IPS-18c (cell line): ENCODE measurements around the gene TBC1D1.
"Not testable (repeated sequence)": the region's sequence is repeated elsewhere in the genome, so short reads cannot be mapped to it uniquely, and the experiment has no call there.

ENCODE experiments used
- H3K4me3 ChIP-seq: 2 replicates; pipeline ENCODE4 v1.7.0; 2013; ENCODE audit warnings: low read depth, mild to moderate bottlenecking, low read length, moderate library complexity; ENCODE audit not compliant: insufficient read depth
- H3K9me3 ChIP-seq: one replicate; pipeline ENCODE4 v1.6.1; 2013; ENCODE audit warnings: mild to moderate bottlenecking, low read length, moderate library complexity; ENCODE audit not compliant: control insufficient read depth, insufficient read depth

Gene TBC1D1

DNA sequence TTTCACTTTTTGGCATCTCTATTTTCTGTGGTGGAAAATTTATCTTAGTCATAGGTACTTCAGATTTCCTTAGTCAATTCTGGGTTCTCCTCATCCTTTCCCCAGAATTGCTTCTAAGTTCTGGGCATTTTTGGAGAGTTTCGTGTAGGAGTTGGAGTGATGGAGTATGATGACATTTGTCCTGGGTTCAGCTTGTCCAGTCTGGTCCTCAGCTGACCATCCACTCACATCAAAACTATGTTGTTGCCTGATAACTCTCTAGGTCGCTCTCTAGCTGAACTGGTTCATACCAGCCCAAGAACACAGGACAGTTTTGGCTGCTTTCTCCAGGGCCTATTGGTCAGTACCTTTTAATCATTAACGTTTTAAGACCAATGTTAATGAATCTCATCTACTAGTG is 82.6 kb downstream of the TBC1D1 start:
- Histone ChIP-seq H3K9me3 (peaks cover 3% of the 10 kb centered on the region), H3K4me3 (no peak overlapping the region)

DNA sequence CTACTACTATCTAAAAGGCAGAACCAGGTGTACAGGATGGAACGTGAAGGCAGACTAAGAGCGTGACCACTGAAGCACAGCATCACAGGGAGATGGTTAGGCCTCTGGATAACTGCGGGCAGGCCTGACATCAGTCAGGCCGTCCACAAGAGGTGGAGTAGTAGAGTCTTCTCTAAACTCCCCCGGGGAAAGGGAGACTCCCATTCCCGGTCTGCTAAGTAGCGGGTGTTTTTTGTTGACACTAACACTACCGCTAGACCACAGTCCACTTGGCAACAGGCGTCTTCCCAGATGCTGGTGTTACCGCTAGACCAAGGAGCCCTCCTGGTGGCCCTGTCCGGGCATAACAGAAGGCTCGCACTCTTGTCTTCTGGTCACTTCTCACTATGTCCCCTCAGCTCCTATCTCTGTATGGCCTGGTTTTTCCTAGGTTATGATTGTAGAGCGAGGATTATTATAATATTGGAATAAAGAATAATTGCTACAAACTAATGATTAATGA is 84.5 kb downstream of the TBC1D1 start:
- not testable (repeated sequence) for H3K4me3 ChIP-seq, H3K9me3 ChIP-seq

DNA sequence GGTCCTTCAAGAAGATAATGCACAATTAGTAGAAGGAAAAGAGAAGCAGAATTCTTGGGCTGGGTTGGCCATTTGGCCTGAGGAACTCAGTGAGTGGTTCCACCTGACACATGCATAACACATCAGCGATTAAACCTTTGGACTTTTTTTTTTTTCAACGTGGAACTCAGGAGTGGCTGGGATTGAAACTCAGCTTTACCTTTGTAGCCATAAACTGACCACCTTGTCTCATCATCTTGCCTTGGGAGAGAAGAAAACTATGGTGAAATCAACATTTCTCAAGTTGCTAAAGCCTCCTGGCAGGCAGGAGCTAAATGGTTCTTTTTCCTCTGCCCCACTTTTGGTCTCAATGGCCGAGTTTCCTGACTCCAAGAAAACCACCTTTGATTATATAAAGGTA is 85.6 kb downstream of the TBC1D1 start:
- H3K4me3 ChIP-seq = peak overlapping the region; percentile 49; the same call in 1 of the 2 replicates
- H3K9me3 ChIP-seq = no peaks in the 10 kb centered on the region

DNA sequence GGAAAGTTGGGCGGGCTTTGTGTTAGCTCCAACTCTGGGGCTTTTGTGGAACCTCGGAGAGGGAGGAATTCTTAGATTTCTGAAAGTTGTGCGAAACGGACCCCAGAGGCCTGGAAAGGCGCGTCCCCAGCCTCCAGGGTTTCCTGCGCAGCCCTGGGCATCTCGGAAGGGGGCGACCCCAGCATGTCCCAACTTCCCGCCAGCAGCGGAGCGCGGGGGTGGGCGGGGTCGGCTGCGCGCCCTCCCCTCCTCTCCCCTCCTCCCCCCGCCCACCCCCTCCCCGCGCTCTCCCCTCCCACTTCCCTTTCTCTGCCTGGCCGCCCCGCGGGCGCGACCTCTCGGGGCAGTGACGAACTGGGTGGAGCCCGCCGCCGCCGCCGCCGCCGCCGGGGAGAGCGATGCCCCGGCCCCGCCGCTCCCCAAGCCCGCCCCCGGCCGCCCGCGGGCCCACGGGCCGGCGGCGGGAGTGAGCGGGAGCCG is 86.1 kb downstream of the TBC1D1 start:
- H3K9me3 ChIP-seq = no peaks in the 10 kb centered on the region
- peak overlapping the region; percentile 73 for H3K4me3 ChIP-seq

DNA sequence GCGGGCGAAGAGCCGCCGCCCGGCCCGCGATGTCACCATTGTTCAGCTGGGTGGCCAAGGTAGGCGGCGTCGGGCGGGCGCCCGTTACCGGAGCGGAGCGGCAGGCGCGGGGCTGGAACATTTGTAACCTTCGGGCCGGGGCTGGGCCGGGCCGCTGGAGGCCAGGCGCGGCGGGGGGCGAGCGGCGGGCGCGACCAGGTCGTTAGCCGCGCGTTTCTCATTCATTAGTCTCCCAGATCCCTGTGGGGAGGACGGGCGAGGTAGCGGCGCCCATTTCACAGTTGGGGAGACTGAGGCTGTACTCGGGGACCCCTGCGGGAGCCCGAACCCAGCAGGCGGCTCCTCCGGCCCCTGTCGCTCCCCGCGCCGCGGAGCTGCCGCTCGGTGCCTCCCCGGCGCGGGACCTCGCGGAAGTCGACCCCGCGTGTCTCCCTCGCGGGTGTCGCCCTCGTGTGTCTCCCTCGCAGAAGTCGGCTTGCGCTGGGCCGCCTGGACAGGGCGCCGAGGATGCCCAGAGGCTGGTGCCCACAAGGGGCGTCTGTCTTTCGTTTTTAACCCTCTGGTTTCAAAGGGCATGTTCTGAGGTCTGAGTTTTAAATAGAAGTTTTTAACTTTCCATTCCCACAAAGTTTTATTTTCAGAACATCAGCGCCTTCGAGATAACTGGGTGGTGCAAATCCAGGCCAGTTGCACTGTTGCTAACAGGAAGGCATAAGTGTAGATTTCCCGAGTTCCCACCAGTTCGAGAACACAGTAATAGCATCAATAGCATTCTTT is 86.8 kb downstream of the TBC1D1 start:
- Histone ChIP-seq H3K9me3 (no peaks in the 10 kb centered on the region), H3K4me3 (peak overlapping the region; percentile 73)

DNA sequence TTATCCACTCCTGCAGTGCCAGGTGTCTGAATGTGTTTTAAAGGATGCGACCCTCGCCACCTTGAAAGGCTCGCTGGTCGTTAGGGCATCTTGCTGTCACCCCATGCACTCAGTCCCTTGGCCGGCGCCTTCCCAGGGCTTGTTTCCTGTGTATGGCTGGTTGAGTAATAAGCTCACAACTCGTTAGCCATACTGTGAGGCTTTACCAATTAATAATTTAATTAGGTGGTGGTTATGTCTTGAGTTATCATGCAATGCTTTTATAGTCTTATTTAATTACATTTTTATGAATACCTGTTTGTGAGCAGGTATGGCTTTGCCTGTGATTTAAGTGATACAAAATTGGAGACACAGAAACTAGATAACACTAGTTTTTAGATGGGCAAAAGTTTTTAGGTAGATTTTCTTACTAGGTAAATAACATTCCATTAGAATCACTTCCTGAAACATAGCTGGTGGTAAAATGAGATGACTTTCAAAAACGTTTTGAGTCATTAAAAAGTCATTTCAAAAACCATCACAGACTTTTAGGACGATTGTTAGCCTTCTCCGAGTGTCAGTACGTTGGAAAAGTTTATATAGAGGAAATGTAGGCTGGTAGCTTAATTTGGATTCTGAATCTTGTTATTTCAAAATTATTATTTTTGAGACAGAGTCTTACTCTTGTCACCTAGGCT is 87.5 kb downstream of the TBC1D1 start:
- Histone ChIP-seq H3K9me3 (no peaks in the 10 kb centered on the region), H3K4me3 (peak overlapping the region; percentile 73)

DNA sequence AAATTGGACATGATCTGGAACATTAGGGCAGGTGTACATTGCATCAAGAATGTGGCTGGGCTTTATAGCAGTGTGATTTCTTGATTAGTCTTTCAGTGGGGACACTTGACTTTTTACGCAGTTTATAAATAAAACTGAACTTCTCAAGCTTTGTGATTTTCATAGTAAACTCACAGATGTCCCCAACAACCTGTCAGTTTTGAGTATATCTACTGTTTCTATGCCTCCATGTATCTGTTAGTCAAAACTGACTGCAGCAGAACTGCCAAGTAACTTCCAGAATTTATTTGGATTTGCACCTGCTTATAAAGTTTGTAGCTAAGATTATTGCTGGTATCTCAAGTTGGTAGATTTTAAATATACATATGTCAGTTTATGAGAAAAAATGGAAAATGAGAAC is 89.4 kb downstream of the TBC1D1 start:
- no peaks in the 10 kb centered on the region for H3K9me3 ChIP-seq
- H3K4me3 ChIP-seq = no peak overlapping the region

DNA sequence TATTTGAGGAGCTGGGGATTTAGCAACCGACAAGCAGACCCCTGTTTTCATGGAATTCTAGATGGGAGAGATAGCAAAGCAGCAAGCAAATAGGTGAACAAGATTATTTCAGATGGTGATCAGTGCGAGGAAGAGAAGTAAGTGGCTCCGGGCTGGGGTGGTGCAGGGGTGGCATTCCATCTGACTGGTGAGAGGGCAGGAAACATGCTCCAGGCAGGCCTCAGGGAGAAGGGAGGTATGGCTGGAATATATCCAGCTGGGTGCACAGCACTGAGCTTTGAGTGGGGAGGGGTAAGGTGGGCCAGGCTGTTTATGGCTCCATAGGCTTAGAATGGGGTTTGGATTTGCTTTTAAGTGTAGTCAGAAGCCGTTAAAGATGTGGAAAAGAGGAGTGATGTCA is 90.5 kb downstream of the TBC1D1 start:
- H3K4me3 ChIP-seq = no peak overlapping the region

DNA sequence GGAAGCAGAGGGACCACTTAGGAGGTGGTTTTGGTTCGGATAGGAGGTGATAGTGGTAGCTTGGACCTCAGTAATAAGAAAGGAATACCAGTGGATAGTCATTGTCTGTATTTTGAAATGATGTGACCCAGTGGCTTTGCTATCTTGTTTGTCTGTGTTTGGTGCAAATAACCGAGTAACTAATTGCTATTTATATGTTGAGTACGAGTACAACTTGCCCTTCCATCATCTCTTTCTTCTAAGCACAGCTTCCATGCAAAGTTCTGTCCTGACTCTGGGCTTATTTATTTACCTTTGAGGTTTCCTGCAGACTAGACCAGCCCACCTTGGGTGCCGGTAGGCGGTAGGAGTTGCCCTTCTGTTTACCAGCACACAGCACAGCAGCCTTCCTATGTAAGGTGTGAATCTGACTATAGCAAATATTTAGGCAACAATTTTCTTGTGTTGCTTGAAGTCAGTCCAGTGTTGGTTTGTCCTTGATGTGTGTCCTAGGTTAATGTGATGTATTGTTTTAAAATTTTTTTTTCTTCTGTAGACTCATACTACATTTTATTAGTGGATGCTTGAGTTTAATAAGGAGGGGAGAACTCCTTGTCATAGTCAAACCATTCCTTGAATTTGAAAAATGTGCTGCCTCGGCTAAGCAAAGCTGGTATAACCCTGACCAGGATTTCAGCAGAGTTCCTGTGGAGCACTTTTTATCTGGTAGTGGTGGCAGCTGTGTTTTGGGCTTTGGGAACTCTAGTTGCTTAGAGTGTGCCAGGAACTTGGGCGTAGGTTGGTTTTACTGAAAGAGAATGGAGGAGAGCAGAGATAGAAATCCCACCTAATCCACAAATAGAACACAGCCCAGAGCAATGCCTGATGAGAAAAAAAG is 91.2 kb downstream of the TBC1D1 start:
- no peak overlapping the region for H3K4me3 ChIP-seq

More for the DNA sequence above, 90.5 kb downstream of the TBC1D1 start:
- no peaks in the 10 kb centered on the region for H3K9me3 ChIP-seq

DNA sequence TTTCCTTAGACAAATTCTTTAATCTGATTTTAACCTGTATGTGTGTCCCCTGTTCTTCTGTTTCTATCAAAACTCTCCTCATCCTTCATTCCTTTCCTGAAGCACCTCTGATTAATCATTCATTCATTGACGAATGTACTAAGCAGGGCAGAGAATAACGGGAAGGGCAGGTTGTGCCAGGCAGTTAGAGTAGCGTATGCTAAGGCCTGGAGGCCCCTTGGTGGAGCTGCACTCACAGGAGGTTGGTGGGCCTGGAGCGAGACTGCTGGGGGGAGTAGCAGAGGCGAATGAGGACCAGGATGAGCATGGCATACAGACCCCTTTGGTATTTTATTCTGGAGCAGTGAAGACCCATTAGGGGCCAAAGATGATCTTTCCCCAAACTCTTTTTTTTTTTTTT is 91.9 kb downstream of the TBC1D1 start:
- H3K4me3 ChIP-seq = no peak overlapping the region
- no peaks in the 10 kb centered on the region for H3K9me3 ChIP-seq

More for the DNA sequence above, 91.2 kb downstream of the TBC1D1 start:
- H3K9me3 ChIP-seq = no peaks in the 10 kb centered on the region

DNA sequence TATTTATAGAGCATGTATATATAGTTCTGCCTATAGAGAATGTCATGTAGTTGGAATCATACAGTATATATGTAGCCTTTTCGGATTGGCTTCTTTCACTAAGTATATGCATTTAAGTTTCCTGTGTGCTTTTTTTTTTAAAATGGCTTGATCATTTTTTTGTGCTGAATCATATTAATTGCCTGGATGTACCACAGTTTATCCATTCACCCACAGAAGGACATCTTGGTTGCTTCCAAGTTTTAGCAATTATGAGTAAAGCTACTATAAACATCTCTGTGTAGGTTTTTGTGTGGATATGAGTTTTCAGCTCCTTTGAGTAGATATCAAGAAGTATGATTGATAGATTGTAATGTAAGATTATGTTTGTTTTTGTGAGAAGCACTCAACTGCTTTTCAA is 93.1 kb downstream of the TBC1D1 start:
- Histone ChIP-seq H3K4me3 (no peak overlapping the region), H3K9me3 (no peaks in the 10 kb centered on the region)

DNA sequence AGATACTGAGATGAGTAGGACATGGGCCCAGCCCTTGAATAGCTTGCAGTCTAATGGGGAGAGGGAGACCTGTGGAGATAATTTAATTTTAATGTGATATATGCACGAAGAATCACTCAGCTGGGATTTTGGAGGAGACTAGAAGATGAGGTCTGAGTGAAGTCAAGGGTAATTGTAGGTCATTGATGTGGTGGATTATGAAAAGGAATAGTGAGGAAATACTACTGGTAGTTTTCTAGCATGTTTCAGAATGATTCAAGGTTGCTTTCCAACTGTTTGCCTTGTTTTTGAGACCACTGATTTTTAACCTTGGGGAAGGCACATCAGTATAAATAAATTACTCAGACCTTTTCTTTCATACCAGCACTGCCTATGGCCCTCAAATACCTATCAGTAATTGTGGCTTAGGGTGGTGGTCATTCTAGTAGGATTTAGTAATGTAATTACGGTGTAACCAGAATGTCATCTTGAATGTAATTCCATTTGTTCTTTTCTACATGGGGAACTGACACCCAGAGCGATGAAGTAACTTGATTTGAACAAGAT is 94.9 kb downstream of the TBC1D1 start:
- H3K4me3 ChIP-seq = no peak overlapping the region
- H3K9me3 ChIP-seq = no peaks in the 10 kb centered on the region

DNA sequence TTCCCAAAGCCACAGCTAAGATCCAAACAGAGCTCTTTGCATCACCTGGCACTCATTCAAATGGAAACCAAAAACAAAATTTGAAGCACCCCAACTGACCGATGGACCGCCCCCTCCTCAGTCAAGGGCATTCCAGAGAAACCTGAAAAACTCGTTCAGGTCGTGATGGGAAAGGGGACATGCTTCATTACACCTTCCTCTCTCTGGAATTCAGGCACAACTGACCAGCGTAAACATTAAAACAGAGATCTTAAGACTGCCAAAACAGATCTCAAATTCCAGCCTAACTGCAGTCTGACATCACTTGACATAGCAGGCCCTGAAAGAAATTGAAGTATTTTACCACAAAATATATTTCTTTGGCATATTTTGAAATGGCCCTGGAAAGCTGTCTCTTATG is 97.8 kb downstream of the TBC1D1 start:
- no peaks in the 10 kb centered on the region for H3K9me3 ChIP-seq
- no peak overlapping the region for H3K4me3 ChIP-seq

DNA sequence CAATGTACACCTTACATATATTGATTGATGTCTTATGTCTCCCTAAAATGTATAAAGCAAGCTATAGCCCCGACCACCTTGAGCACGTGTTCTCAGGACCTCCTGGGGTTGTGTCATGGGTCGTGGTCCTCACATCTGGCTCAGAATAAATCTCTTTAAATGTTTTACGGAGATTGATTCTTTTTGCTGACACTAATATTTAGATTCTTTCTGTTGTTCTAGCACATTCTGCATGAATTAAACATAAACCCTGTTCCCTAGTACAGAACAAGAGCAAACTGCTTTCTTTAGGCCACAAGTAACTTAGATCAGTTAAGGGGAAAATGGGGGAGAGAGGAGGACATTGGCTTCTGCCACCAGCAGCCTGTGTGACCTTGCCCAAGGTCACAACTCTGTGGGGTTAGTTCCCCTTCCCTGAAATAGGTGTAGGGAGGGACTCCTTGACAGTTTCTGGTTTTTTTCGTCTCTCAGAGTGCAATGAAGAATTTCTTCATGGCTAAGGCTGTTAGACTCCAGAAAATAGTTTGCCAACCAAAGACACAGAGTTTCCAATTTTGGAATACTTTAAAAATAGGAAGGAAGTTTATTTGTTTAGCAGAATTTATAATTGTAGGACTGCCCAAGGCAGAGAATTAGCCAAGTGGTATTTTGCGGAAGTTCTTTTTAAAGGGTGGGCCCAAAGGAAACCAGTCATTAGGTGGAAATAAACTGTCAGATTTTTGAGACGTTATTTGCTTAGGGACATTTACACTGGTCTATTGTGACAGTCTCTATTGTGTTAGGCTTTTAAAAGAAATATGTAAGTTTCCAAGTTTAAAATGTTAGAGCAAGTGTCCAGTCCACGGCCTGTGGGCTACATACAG is 98.7 kb downstream of the TBC1D1 start:
- Histone ChIP-seq H3K9me3 (no peaks in the 10 kb centered on the region), H3K4me3 (no peak overlapping the region)

DNA sequence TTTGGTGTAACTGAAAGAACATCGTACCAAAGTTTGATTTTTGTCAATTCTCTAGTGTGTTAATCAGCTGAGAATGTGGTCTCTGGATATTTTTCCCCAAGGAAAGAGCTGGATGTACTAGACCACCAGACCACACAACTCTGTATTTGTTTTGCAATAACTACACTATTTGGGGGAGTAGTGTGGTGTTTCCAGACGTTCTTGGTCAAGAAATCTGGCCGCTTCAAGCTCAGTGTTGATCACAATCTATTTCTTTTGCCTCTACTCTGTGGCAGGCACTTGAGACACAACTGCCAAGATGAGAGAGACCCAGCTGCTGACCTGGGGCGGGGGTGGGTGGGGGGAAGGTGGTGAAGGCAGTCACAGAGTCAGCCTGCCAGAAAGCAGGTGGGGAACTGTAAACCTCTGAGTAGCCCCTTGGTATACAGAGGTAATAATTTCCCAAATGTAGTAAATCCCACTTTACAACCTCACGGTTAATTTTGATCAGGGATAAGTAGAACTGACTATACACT is 99.9 kb downstream of the TBC1D1 start:
- Histone ChIP-seq H3K9me3 (no peaks in the 10 kb centered on the region), H3K4me3 (no peak overlapping the region)
